ENCODE data around the gene KCNG2. TPM values are rescaled to one million over a fixed set of nuclear protein-coding genes. Genes with fewer than 3 reads are reported as not detected.

The KCNG2 gene
- total RNA-seq, 1 donor from 2014 or later = not detected

DNA sequence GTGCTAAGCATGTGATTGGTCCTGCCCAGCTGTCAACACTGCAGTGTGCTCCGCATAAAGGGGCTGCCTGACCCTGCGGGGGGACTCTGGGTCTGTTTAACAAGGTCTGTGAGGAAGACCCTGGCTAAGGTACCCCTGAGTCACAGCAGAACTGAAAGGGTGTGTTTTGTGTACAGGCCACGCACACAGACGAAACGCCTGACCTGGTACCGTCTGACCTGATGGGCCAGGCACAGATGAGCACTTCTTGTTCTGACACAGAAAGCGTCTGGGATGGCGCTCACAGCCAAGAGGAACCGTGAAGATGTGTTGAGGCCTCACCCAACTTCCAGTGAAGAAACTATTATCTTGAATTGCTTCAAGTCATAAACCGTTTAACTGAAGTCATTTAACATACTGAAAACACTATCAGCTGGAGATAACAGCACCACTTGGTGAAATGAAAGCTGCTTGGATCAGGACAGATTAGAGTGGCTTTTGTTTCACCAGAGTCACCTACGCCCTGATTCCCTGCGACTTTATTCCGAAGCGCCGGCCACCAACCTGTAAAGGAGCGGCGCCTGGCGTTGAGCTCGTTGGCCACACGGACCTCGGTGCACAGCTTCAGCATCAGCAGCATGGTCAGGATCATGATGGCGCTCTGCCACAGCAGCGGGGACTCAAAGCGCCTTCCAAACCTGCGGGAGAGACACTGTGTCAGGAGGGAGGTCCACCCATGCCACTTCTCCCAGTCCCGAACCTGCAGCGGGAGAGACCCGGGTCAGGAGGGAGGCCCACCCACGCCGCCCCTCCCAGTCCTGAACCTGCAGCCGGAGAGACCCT is 145.3 kb downstream of the KCNG2 start:
- Histone ChIP-seq H3F3A (ENCODE audit: low read depth) (no peaks in the 10 kb centered on the region), H3K36me3 (no peaks in the 10 kb centered on the region), H4K20me1 (ENCODE audit: low read depth) (peaks cover 39% of the 10 kb centered on the region), H3K4me3 (no peak overlapping the region), H3K27ac (no peak overlapping the region), H2AFZ (replicated peaks) (no peak overlapping the region), H3K4me1 (no peaks in the 10 kb centered on the region), H3K4me2 (no peak overlapping the region), H3K79me2 (ENCODE audit: low read depth) (no peaks in the 10 kb centered on the region), H3K9me3 (ENCODE audit: low read depth) (no peaks in the 10 kb centered on the region), H3K27me3 (no peaks in the 10 kb centered on the region), H3K9ac (no peak overlapping the region)
- no peak for DNase-seq (ENCODE audit: low spot score)
- Mint-ChIP-seq H3K9me3 (peaks cover 10% of the 10 kb centered on the region), H3K36me3 (peaks cover 26% of the 10 kb centered on the region), H3K27ac (no peak overlapping the region), H3K27me3 (ENCODE audit: insufficient read depth, low read depth) (peaks cover 2% of the 10 kb centered on the region), H3K4me1 (peaks cover 17% of the 10 kb centered on the region), H3K4me3 (no peak overlapping the region)
- TF ChIP-seq EZH2phosphoT487 (IDR thresholded peaks at IDR 0.05) = no peak
- TF ChIP-seq, protein P1, sequence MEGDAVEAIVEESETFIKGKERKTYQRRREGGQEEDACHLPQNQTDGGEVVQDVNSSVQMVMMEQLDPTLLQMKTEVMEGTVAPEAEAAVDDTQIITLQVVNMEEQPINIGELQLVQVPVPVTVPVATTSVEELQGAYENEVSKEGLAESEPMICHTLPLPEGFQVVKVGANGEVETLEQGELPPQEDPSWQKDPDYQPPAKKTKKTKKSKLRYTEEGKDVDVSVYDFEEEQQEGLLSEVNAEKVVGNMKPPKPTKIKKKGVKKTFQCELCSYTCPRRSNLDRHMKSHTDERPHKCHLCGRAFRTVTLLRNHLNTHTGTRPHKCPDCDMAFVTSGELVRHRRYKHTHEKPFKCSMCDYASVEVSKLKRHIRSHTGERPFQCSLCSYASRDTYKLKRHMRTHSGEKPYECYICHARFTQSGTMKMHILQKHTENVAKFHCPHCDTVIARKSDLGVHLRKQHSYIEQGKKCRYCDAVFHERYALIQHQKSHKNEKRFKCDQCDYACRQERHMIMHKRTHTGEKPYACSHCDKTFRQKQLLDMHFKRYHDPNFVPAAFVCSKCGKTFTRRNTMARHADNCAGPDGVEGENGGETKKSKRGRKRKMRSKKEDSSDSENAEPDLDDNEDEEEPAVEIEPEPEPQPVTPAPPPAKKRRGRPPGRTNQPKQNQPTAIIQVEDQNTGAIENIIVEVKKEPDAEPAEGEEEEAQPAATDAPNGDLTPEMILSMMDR (IDR thresholded peaks at IDR 0.05) = no peak
- TF ChIP-seq EZH2 (IDR thresholded peaks at IDR 0.05) = no peak

DNA sequence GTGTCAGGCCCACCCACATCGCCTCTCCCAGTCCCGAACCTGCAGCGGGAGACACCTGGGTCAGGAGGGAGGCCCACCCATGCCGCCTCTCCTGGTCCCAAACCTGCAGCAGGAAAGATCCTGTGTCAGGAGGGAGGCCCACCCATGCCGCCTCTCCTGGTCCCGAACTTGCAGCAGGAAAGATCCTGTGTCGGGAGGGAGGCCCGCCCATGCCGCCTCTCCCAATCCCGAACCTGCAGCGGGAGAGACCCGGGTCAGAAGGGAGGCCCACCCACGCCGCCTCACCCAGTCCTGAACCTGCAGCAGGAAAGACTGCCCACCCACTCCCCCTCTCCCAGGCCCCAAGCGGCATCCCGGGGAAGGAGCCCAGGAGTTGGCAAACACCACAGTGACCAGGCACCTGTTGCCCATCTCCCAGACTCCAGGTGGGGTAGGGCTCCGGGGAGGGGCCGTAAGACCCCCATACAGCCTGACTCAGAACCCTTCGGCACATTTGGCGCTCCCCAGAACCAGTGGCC is 145.9 kb downstream of the KCNG2 start:
- no peaks in the 10 kb centered on the region for H3K4me1 ChIP-seq
- Mint-ChIP-seq H3K27me3 (ENCODE audit: insufficient read depth, low read depth) (peaks cover 3% of the 10 kb centered on the region), H3K9me3 (peaks cover 7% of the 10 kb centered on the region), H3K4me1 (peaks cover 17% of the 10 kb centered on the region), H3K27ac (no peak overlapping the region), H3K4me3 (no peak overlapping the region), H3K36me3 (peaks cover 27% of the 10 kb centered on the region)
- TF ChIP-seq, protein P1 (IDR thresholded peaks at IDR 0.05) = no peak
- TF ChIP-seq EZH2phosphoT487 (IDR thresholded peaks at IDR 0.05) = no peak
- TF ChIP-seq EZH2 (IDR thresholded peaks at IDR 0.05) = no peak
- H3K79me2 ChIP-seq (ENCODE audit: low read depth) = no peaks in the 10 kb centered on the region
- H3K4me2 ChIP-seq = no peak overlapping the region
- no peak overlapping the region for H3K27ac ChIP-seq
- H3K27me3 ChIP-seq = no peaks in the 10 kb centered on the region
- H3K9ac ChIP-seq = no peak overlapping the region
- H2AFZ ChIP-seq (replicated peaks) = no peak overlapping the region
- peaks cover 45% of the 10 kb centered on the region for H4K20me1 ChIP-seq (ENCODE audit: low read depth)
- DNase-seq (ENCODE audit: low spot score) = no peak
- H3K9me3 ChIP-seq (ENCODE audit: low read depth) = no peaks in the 10 kb centered on the region
- H3F3A ChIP-seq (ENCODE audit: low read depth) = no peaks in the 10 kb centered on the region
- H3K4me3 ChIP-seq = no peak overlapping the region
- no peaks in the 10 kb centered on the region for H3K36me3 ChIP-seq

DNA sequence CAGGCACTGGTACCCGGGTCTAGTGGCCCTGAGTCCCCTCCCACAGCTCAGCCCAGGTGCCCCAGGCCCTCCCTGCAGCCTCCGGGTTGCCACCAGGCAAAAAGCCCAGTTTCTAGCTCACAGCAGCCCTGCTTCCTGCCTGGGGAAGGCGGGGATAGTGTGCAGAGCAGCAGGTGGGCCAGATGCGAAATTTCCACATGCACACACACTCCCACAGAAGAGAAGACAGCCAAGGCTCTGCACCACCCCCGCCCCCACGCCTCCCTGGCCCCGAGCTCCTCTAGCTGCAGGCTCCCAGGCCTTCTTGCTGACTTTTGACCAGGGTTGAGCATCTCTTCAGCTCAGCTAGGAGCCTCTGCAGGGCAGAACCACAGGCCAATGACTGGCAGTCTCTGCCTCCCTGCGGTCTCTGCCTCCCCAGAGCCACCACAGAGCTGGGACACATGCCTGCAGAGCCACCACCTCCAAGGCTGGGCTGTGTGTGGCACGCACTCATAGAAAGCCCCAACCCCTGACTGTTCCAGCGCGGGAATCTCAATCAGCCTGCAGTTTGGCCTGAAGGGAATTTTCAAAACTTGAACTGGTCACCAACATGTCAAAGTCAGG is 146.5 kb downstream of the KCNG2 start:
- H3K4me1 Mint-ChIP-seq = peaks cover 21% of the 10 kb centered on the region
- Histone ChIP-seq H3K4me1 (no peaks in the 10 kb centered on the region), H3K79me2 (ENCODE audit: low read depth) (no peaks in the 10 kb centered on the region), H3K27me3 (peaks cover 4% of the 10 kb centered on the region), H3K4me3 (no peak overlapping the region), H3K27ac (no peak overlapping the region), H3K9me3 (ENCODE audit: low read depth) (no peaks in the 10 kb centered on the region), H4K20me1 (ENCODE audit: low read depth) (peaks cover 50% of the 10 kb centered on the region), H3K4me2 (no peak overlapping the region), H3F3A (ENCODE audit: low read depth) (no peaks in the 10 kb centered on the region), H3K9ac (no peak overlapping the region), H2AFZ (replicated peaks) (no peak overlapping the region), H3K36me3 (no peaks in the 10 kb centered on the region)
- no peak overlapping the region for H3K4me3 Mint-ChIP-seq
- peaks cover 2% of the 10 kb centered on the region for H3K9me3 Mint-ChIP-seq
- H3K27me3 Mint-ChIP-seq (ENCODE audit: insufficient read depth, low read depth) = peaks cover 5% of the 10 kb centered on the region
- TF ChIP-seq EZH2phosphoT487 (IDR thresholded peaks at IDR 0.05) = no peak
- TF ChIP-seq EZH2 (IDR thresholded peaks at IDR 0.05) = no peak
- TF ChIP-seq, protein P1 (IDR thresholded peaks at IDR 0.05) = no peak
- no peak for DNase-seq (ENCODE audit: low spot score)
- H3K27ac Mint-ChIP-seq = no peak overlapping the region
- peaks cover 24% of the 10 kb centered on the region for H3K36me3 Mint-ChIP-seq

All from neural progenitor cell (in vitro differentiated cells).